PC-9 (cell line): ENCODE measurements around the gene ELMO1. TPM values are rescaled to one million over a fixed set of nuclear protein-coding genes. Genes with fewer than 3 reads are reported as not detected.

Source experiments
- BruUV-seq: library from RNA; stranded (reverse); fragments of 400-500 nt; replicated peaks from 2 replicates; lab custom pipeline; 2021; lab: Mats Ljungman, UMichigan
- CTCF ChIA-PET: fragments of 300-600 bp; sonication (Branson Sonifier 250); formaldehyde crosslinking; loops from one replicate; lab custom pipeline; 2022; ENCODE audit warnings: antibody characterized with exemption; lab: Charles Lee
- POLR2A ChIA-PET: fragments of 300-600 bp; sonication (Branson Sonifier 250); formaldehyde crosslinking; loops from one replicate; lab custom pipeline; 2022; ENCODE audit warnings: antibody characterized with exemption; ENCODE audit not compliant: unreplicated experiment; lab: Charles Lee
- DNase-seq, 2 experiments: peaks; one replicate each; pipeline versions ENCODE4 v3.0.0 to v3.0.0-alpha.2; 2015 to 2022; ENCODE audit warnings: mixed read lengths in 1 of 2
- H2AFZ ChIP-seq: fragments of 200-600 bp; sonication (generic); 2 replicates; pipeline ENCODE4 v1.8.1; 2017; ENCODE audit warnings: antibody characterized with exemption
- H3F3A ChIP-seq: fragments of 200-600 bp; sonication (generic); 2 replicates; pipeline ENCODE4 v1.8.1; 2017; ENCODE audit warnings: antibody characterized with exemption, mild to moderate bottlenecking, low read depth; ENCODE audit not compliant: insufficient read depth
- H3K27ac ChIP-seq: fragments of 200-600 bp; sonication (generic); 2 replicates; pipeline ENCODE4 v1.6.1; 2016; ENCODE audit warnings: mixed run types
- H3K27me3 ChIP-seq: fragments of 200-600 bp; sonication (generic); 2 replicates; pipeline ENCODE4 v1.6.1; 2016; ENCODE audit warnings: low read depth, mixed run types; ENCODE audit not compliant: insufficient read depth
- H3K36me3 ChIP-seq: fragments of 200-600 bp; sonication (generic); 2 replicates; pipeline ENCODE4 v1.6.1; 2016; ENCODE audit warnings: low read depth, mixed run types
- H3K4me1 ChIP-seq: fragments of 200-600 bp; sonication (generic); replicated peaks from 2 replicates; pipeline ENCODE4 v1.6.1; 2016; ENCODE audit warnings: mixed run types; ENCODE audit not compliant: insufficient read depth
- H3K4me2 ChIP-seq: fragments of 200-600 bp; sonication (generic); 2 replicates; pipeline ENCODE4 v1.6.1; 2017; ENCODE audit warnings: mixed run types
- H3K4me3 ChIP-seq: fragments of 200-600 bp; sonication (generic); 2 replicates; pipeline ENCODE4 v1.6.1; 2016; ENCODE audit warnings: mixed run types
- H3K79me2 ChIP-seq: fragments of 200-600 bp; sonication (generic); 2 replicates; pipeline ENCODE4 v1.6.1; 2017; ENCODE audit warnings: low read depth, mixed run types
- H3K9me2 ChIP-seq: fragments of 200-600 bp; sonication (generic); 2 replicates; pipeline ENCODE4 v1.8.1; 2017; ENCODE audit warnings: mild to moderate bottlenecking; ENCODE audit not compliant: insufficient read depth
- H3K9me3 ChIP-seq: fragments of 200-600 bp; sonication (generic); 2 replicates; pipeline ENCODE4 v1.8.1; 2016; ENCODE audit warnings: low read depth; ENCODE audit not compliant: insufficient read depth
- H4K20me1 ChIP-seq: fragments of 200-600 bp; sonication (generic); 2 replicates; pipeline ENCODE4 v1.8.1; 2017; ENCODE audit not compliant: insufficient read depth
- CTCF ChIP-seq: fragments of 200-600 bp; sonication (generic); conservative IDR thresholded peaks from 2 replicates; pipeline ENCODE4 v1.6.1; 2017; ENCODE audit warnings: mixed run types, antibody characterized with exemption, mild to moderate bottlenecking, moderate library complexity
- EZH2 ChIP-seq: fragments of 200-600 bp; sonication (generic); IDR thresholded peaks from 2 replicates; pipeline ENCODE4 v1.8.0; 2017; ENCODE audit warnings: antibody characterized with exemption, low read depth
- intact Hi-C: fragments of 100-400 bp; cut with micrococcal nuclease; formaldehyde crosslinking; loops from one replicate; pipeline ENCODE4 v1.10.0; 2022; ENCODE audit not compliant: unreplicated experiment
- total RNA-seq: library from RNA; stranded (reverse); gene quantifications from 2 replicates; pipeline ENCODE4 v1.2.3, GENCODE V29; 2021

The ELMO1 gene
- total RNA-seq, 1 experiment from 2014 or later = 4.8 TPM

GRCh38 chr7:37392673-37393017, 56.0 kb downstream of the ELMO1 start:
- ChIA-PET POLR2A (no interaction called here), CTCF (no interaction called here)
- Histone ChIP-seq H3K79me2 (no peaks in the 10 kb centered on the region), H2AFZ (no peak overlapping the region), H3K4me2 (no peak overlapping the region), H4K20me1 (no peaks in the 10 kb centered on the region), H3K27ac (no peak overlapping the region), H3K9me3 (no peaks in the 10 kb centered on the region), H3K4me3 (no peak overlapping the region), H3F3A (no peaks in the 10 kb centered on the region), H3K27me3 (peaks cover 24% of the 10 kb centered on the region), H3K9me2 (no peaks in the 10 kb centered on the region), H3K36me3 (no peaks in the 10 kb centered on the region), H3K4me1 (no peaks in the 10 kb centered on the region)
- no peak for TF ChIP-seq EZH2
- no peak for TF ChIP-seq CTCF
- DNase-seq = no peak
- BruUV-seq = no TSS peak
- intact Hi-C loops = no loop called here

- H3K27me3 ChIP-seq = peaks cover 24% of the 10 kb centered on the region
- H3K79me2 ChIP-seq = no peaks in the 10 kb centered on the region
- no peaks in the 10 kb centered on the region for H3K36me3 ChIP-seq
- intact Hi-C loops = no loop called here
- no peak overlapping the region for H2AFZ ChIP-seq
- DNase-seq = no peak
- BruUV-seq = no TSS peak
- ChIA-PET CTCF (no interaction called here), POLR2A (no interaction called here)
- no peak overlapping the region for H3K4me2 ChIP-seq
- H3K9me3 ChIP-seq = no peaks in the 10 kb centered on the region
- no peaks in the 10 kb centered on the region for H4K20me1 ChIP-seq
- no peak overlapping the region for H3K4me3 ChIP-seq
- TF ChIP-seq EZH2 = no peak
- TF ChIP-seq CTCF = no peak
- no peaks in the 10 kb centered on the region for H3K9me2 ChIP-seq
- no peak overlapping the region for H3K27ac ChIP-seq
- H3F3A ChIP-seq = no peaks in the 10 kb centered on the region
- H3K4me1 ChIP-seq = no peaks in the 10 kb centered on the region
These were observed 56.6 kb downstream of the ELMO1 start for GRCh38 chr7:37391791-37392672.

GRCh38 chr7:37390114-37390513, 58.5 kb downstream of the ELMO1 start:
- intact Hi-C loops = no loop called here
- TF ChIP-seq CTCF = no peak
- TF ChIP-seq EZH2 = no peak
- Histone ChIP-seq H3K79me2 (no peaks in the 10 kb centered on the region), H2AFZ (no peak overlapping the region), H3K4me3 (no peak overlapping the region), H3K4me1 (no peaks in the 10 kb centered on the region), H4K20me1 (no peaks in the 10 kb centered on the region), H3K4me2 (no peak overlapping the region), H3K36me3 (no peaks in the 10 kb centered on the region), H3K9me2 (no peaks in the 10 kb centered on the region), H3K27ac (no peak overlapping the region), H3K27me3 (peaks cover 29% of the 10 kb centered on the region), H3K9me3 (no peaks in the 10 kb centered on the region), H3F3A (no peaks in the 10 kb centered on the region)
- ChIA-PET POLR2A (no interaction called here), CTCF (no interaction called here)
- BruUV-seq = no TSS peak
- no peak for DNase-seq
